ENCODE measurements around the gene NEURL3.

The NEURL3 gene

GRCh38 chr2:96534141-96534540 is 29.0 kb upstream of the NEURL3 start:
- H3K27ac Mint-ChIP-seq = peak overlapping the region; percentile 45
- H3K36me3 Mint-ChIP-seq (ENCODE audit: low read depth) = peaks cover 10% of the 10 kb centered on the region
- no peak overlapping the region for H3K4me3 Mint-ChIP-seq
- H3K9me3 Mint-ChIP-seq = no peaks in the 10 kb centered on the region
- no peaks in the 10 kb centered on the region for H3K27me3 Mint-ChIP-seq (ENCODE audit: low read depth)
- peaks cover 69% of the 10 kb centered on the region for H3K4me1 Mint-ChIP-seq (ENCODE audit: low read depth)

GRCh38 chr2:96533292-96534073 is 28.3 kb upstream of the NEURL3 start:
- Mint-ChIP-seq H3K27me3 (ENCODE audit: low read depth) (no peaks in the 10 kb centered on the region), H3K4me3 (no peak overlapping the region), H3K36me3 (ENCODE audit: low read depth) (peaks cover 6% of the 10 kb centered on the region), H3K9me3 (no peaks in the 10 kb centered on the region), H3K4me1 (ENCODE audit: low read depth) (peaks cover 71% of the 10 kb centered on the region), H3K27ac (peak overlapping the region; percentile 31)

DNA sequence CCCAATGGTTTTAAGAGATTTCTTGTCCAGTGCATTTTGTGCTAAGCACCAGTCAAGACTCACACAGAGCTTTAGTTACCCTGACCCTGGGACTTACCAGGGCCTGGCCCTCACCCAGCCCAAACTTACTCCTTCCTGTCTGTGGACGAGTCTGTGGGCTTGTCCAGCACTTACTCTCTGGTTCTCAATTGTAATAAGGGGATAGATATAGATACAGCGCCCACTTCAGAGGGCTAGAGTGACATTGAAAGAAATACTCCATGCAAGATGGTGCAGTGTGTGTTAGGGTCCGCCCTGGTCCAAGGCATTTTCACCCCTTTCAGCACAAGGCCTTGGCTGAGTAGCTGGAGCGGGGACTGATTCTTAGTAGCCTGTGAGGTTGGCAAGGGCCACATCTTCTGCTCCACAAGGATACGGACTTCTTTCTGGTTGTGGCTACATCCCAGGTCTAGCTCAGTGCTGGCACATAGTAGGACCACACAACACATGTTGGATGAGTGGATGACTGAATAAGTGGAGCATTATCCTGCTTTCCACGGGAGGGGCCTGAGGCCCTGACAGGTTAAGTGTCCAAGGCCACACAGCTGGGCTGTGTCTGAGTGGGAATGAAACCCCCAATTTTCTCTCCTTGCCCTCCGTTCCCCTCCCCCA is 27.6 kb upstream of the NEURL3 start:
- peaks cover 75% of the 10 kb centered on the region for H3K4me1 Mint-ChIP-seq (ENCODE audit: low read depth)
- no peaks in the 10 kb centered on the region for H3K9me3 Mint-ChIP-seq
- peaks cover under 1% of the 10 kb centered on the region for H3K36me3 Mint-ChIP-seq (ENCODE audit: low read depth)
- peak overlapping the region; percentile 92 for H3K27ac Mint-ChIP-seq
- no peaks in the 10 kb centered on the region for H3K27me3 Mint-ChIP-seq (ENCODE audit: low read depth)
- peak overlapping the region; percentile 78 for H3K4me3 Mint-ChIP-seq

GRCh38 chr2:96531872-96532505 is 26.8 kb upstream of the NEURL3 start:
- Mint-ChIP-seq H3K27ac (peak overlapping the region; percentile 92), H3K4me1 (ENCODE audit: low read depth) (peaks cover 78% of the 10 kb centered on the region)

GRCh38 chr2:96531366-96531765 is 26.2 kb upstream of the NEURL3 start:
- H3K36me3 Mint-ChIP-seq (ENCODE audit: low read depth) = peaks cover 2% of the 10 kb centered on the region
- H3K4me3 Mint-ChIP-seq = peak overlapping the region; percentile 78
- peak overlapping the region; percentile 92 for H3K27ac Mint-ChIP-seq
- no peaks in the 10 kb centered on the region for H3K9me3 Mint-ChIP-seq
- peaks cover 83% of the 10 kb centered on the region for H3K4me1 Mint-ChIP-seq (ENCODE audit: low read depth)
- no peaks in the 10 kb centered on the region for H3K27me3 Mint-ChIP-seq (ENCODE audit: low read depth)

More at GRCh38 chr2:96531872-96532505, 26.8 kb upstream of the NEURL3 start:
- Mint-ChIP-seq H3K4me3 (peak overlapping the region; percentile 78), H3K36me3 (ENCODE audit: low read depth) (peaks cover under 1% of the 10 kb centered on the region), H3K27me3 (ENCODE audit: low read depth) (no peaks in the 10 kb centered on the region), H3K9me3 (no peaks in the 10 kb centered on the region)

DNA sequence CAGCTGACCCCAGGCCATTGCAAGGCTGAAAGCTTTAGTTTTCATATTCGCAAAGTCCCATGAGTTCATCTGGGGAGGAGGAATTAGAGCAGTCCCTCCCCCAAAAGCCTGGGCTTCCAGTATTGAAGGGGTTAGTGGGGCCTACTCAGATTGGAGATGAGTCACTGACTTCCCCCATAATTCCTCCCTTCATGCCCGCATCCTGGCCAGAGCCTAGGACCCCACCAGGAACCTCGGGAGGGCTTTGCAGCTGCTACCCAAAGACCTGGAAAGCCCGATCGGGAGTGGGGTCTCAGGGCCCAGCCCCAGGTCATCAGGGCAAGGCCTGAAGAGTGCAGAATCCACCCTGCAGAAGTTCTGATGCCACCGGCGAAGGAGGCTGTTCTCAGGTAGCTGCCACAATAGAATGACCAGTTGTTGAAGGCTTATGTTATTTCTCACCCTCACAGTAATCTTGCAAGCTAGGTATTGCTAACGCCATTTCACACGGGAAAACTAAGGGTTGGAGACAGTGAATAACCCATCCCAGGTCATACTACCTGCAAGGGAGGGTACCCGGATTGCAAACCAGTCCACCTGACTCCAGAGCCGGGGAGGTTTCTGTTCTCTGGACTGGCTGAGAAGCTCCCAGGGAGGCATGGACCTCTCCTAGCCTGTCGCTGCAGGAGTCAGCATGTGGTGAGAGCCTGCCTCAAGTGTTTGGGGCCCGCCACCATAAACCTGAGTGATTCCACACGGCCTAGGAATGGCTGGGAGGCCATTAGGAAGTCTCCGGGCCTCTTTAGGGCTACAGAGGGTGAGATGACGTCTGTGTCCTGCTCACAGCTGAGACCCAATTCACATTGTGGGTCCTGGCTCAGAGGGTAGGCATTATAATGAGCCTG is 25.6 kb upstream of the NEURL3 start:
- Mint-ChIP-seq H3K4me1 (ENCODE audit: low read depth) (peaks cover 84% of the 10 kb centered on the region), H3K27ac (peak overlapping the region; percentile 92), H3K9me3 (no peaks in the 10 kb centered on the region), H3K27me3 (ENCODE audit: low read depth) (no peaks in the 10 kb centered on the region), H3K36me3 (ENCODE audit: low read depth) (peaks cover 2% of the 10 kb centered on the region), H3K4me3 (peak overlapping the region; percentile 78)

GRCh38 chr2:96530144-96530430 is 24.9 kb upstream of the NEURL3 start:
- peak overlapping the region; percentile 47 for H3K4me3 Mint-ChIP-seq
- no peaks in the 10 kb centered on the region for H3K27me3 Mint-ChIP-seq (ENCODE audit: low read depth)
- no peaks in the 10 kb centered on the region for H3K9me3 Mint-ChIP-seq
- peaks cover 2% of the 10 kb centered on the region for H3K36me3 Mint-ChIP-seq (ENCODE audit: low read depth)
- peaks cover 84% of the 10 kb centered on the region for H3K4me1 Mint-ChIP-seq (ENCODE audit: low read depth)
- peak overlapping the region; percentile 73 for H3K27ac Mint-ChIP-seq

DNA sequence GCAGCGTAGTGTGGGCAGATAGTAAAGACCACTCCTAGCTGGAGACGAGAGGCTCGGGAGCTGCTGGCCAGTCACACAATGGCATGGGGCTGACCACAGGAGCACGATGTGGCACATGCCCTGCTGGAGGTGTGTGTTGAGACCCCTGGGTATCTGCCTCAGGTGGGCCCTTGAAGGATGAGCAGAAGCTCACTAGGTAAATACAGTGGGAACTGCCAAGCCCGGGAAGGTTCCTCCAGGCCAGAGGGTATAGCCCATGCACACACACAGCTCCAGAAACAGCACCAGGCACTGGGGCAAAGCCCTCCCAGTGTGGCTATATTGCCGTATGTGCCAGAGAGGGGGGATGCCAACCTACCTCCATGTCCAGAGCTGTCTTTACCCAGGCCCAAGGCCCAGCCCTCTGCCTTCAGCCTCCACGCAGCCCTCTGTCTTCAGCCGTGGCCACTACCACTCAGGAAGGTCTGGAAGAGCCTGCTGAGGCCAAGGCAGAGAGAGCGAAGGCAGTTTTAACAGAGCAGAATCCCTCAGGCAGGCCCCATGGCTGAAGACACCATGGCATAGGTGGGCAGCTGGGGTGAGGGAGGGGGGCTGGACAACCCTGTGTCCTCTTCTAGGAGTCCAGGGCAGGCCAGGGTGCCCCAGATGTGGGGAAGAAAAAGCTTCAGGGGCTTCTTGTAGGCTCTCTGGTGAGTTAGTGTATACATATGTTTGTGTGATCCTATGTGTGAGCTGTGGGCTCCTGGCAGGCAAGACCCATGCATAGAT is 24.4 kb upstream of the NEURL3 start:
- Mint-ChIP-seq H3K9me3 (no peaks in the 10 kb centered on the region), H3K27ac (peak overlapping the region; percentile 85), H3K36me3 (ENCODE audit: low read depth) (peaks cover 2% of the 10 kb centered on the region), H3K4me1 (ENCODE audit: low read depth) (peaks cover 85% of the 10 kb centered on the region), H3K4me3 (peak overlapping the region; percentile 47), H3K27me3 (ENCODE audit: low read depth) (no peaks in the 10 kb centered on the region)

GRCh38 chr2:96528700-96529375 is 23.7 kb upstream of the NEURL3 start:
- H3K9me3 Mint-ChIP-seq = no peaks in the 10 kb centered on the region
- H3K27ac Mint-ChIP-seq = peak overlapping the region; percentile 85
- peak overlapping the region; percentile 70 for H3K4me3 Mint-ChIP-seq
- no peaks in the 10 kb centered on the region for H3K27me3 Mint-ChIP-seq (ENCODE audit: low read depth)
- peaks cover 85% of the 10 kb centered on the region for H3K4me1 Mint-ChIP-seq (ENCODE audit: low read depth)
- peaks cover 2% of the 10 kb centered on the region for H3K36me3 Mint-ChIP-seq (ENCODE audit: low read depth)

- no peaks in the 10 kb centered on the region for H3K9me3 Mint-ChIP-seq
- peak overlapping the region; percentile 85 for H3K27ac Mint-ChIP-seq
- H3K36me3 Mint-ChIP-seq (ENCODE audit: low read depth) = peaks cover 2% of the 10 kb centered on the region
- H3K4me1 Mint-ChIP-seq (ENCODE audit: low read depth) = peaks cover 84% of the 10 kb centered on the region
- no peaks in the 10 kb centered on the region for H3K27me3 Mint-ChIP-seq (ENCODE audit: low read depth)
- H3K4me3 Mint-ChIP-seq = peak overlapping the region; percentile 70
These were observed 23.0 kb upstream of the NEURL3 start for GRCh38 chr2:96528006-96528699.

- Mint-ChIP-seq H3K36me3 (ENCODE audit: low read depth) (peaks cover 2% of the 10 kb centered on the region), H3K9me3 (no peaks in the 10 kb centered on the region), H3K27me3 (ENCODE audit: low read depth) (no peaks in the 10 kb centered on the region), H3K4me3 (peak overlapping the region; percentile 70), H3K4me1 (ENCODE audit: low read depth) (peaks cover 84% of the 10 kb centered on the region), H3K27ac (peak overlapping the region; percentile 85)
These were observed 22.3 kb upstream of the NEURL3 start for GRCh38 chr2:96527286-96528005.

- Mint-ChIP-seq H3K27me3 (ENCODE audit: low read depth) (no peaks in the 10 kb centered on the region), H3K4me1 (ENCODE audit: low read depth) (peaks cover 86% of the 10 kb centered on the region), H3K36me3 (ENCODE audit: low read depth) (peaks cover 2% of the 10 kb centered on the region), H3K27ac (peak overlapping the region; percentile 82), H3K9me3 (no peaks in the 10 kb centered on the region), H3K4me3 (peak overlapping the region; percentile 61)
These were observed 21.6 kb upstream of the NEURL3 start for GRCh38 chr2:96526615-96527285.
